Heart left ventricle (tissue), 16 donors: ENCODE results near the gene SH3RF3. TPM values are rescaled to one million over a fixed set of nuclear protein-coding genes. Genes with fewer than 3 reads are reported as not detected.
A peak's percentile ranks its signal among the peaks of the same experiment; 100 is the strongest.

Experiments
- ATAC-seq, 4 donors: fragments of 200-7000 bp; cut with Tn5 transposase; one replicate each; pipeline ENCODE4 v1.9.1; 2020 to 2022; ENCODE audit warnings: moderate library complexity in 4 of 4, mild to moderate bottlenecking in 3 of 4, moderate number of reproducible peaks in 1 of 4
- DNase-seq, 5 donors: peaks; one replicate each; pipeline ENCODE4 v3.0.0-alpha.2; 2020
- H3K27ac ChIP-seq, 12 donors: fragments of 200-600 bp; sonication (generic) in 4 of 12; one replicate each; pipeline versions ENCODE4 v1.5.0 to v1.8.0; 2016 to 2022; ENCODE audit warnings: mild to moderate bottlenecking in 2 of 12
- H3K27me3 ChIP-seq, 9 donors: fragments of 200-600 bp; sonication (generic) in 2 of 9; one replicate each; pipeline versions ENCODE4 v1.5.1 to v1.8.0; 2016 to 2022; ENCODE audit warnings: mild to moderate bottlenecking in 3 of 9
- H3K36me3 ChIP-seq, 9 donors: fragments of 200-600 bp; sonication (generic) in 2 of 9; one replicate each; pipeline versions ENCODE4 v1.5.0 to v1.8.0; 2018 to 2022; ENCODE audit warnings: mild to moderate bottlenecking in 2 of 9
- H3K4me1 ChIP-seq, 12 donors: fragments of 200-600 bp; sonication (generic) in 4 of 12; one replicate each; pipeline versions ENCODE4 v1.5.0 to v1.8.0; 2016 to 2022; ENCODE audit warnings: mild to moderate bottlenecking in 3 of 12
- H3K4me3 ChIP-seq, 12 donors: fragments of 200-600 bp; sonication (generic) in 4 of 12; one replicate each; pipeline versions ENCODE4 v1.5.0 to v1.8.0; 2017 to 2022; ENCODE audit warnings: mild to moderate bottlenecking in 9 of 12, moderate library complexity in 4 of 12
- H3K9me3 ChIP-seq, 12 donors: fragments of 200-600 bp; sonication (generic) in 4 of 12; one replicate each; pipeline versions ENCODE4 v1.5.0 to v1.8.0; 2016 to 2022; ENCODE audit warnings: mild to moderate bottlenecking in 1 of 12
- POLR2A ChIP-seq, 2 donors: fragments of 450-650 bp; IDR thresholded peaks; one replicate each; pipeline ENCODE4 v1.6.1; 2017; ENCODE audit warnings: antibody characterized with exemption in 2 of 2, mild to moderate bottlenecking in 2 of 2, moderate library complexity in 2 of 2
- WGBS, 4 donors: extraction: QIAGEN DNeasy Blood & Tissue Kit in 2 of 4; methylation state at CpG; one replicate each; pipeline versions ENCODE4 v1.1.5 to v1.1.7; 2013 to 2018; 5-methylcytosine and 5-hydroxymethylcytosine counted together
- intact Hi-C, 10 donors: fragments of 100-400 bp; cut with DNase I; formaldehyde crosslinking; loops; one replicate each; pipeline versions ENCODE4 v1.11.1 to v1.14.2; 2022
- polyA plus RNA-seq, 2 donors: library from polyadenylated mRNA; stranded (reverse); fragments of 200-250 nt; gene quantifications; one replicate each; pipeline ENCODE4 v1.2.3, GENCODE V29; 2013
- total RNA-seq, 9 donors: library from RNA; depleted of rRNA in 2 of 9; stranded (reverse); fragments of >200 nt in 2 of 9; fragmentation: NEBNext Ultra II Directional in 3 of 9; extraction: Animal tissue kit (Norgen Biotek cat#: 25700) in 3 of 9; gene quantifications; one replicate each; pipeline versions ENCODE4 v1.1.0 to v1.2.4, GENCODE V29; 2016 to 2023
- TF ChIP-seq, protein P1 (sequence below), 12 donors: fragments of 200-600 bp; sonication (generic) in 4 of 12; IDR thresholded peaks; one replicate each; pipeline versions ENCODE4 v1.5.0 to v1.8.0; 2018 to 2022; ENCODE audit warnings: antibody characterized with exemption in 12 of 12, mild to moderate bottlenecking in 5 of 12
- donor health status: ischemic (EF 13 %, LVEDD 7.1; RV severe dilation, severe dysfunction).
- donor health status: healthy with polysubstance abuse.
- donor health status: DM: no; HTN: yes; CAD: no.
- donor health status: DM: no; HTN: no; CAD: no.
- donor health status: ischemic (EF 25% LVEDD 6.9; RV normal size, moderate dysfunction).
- donor health status: ischemic (EF 25% LVEDD 5.7; RV mildly dilated, moderate dysfunction).
- donor health status: healthy.
- donor health status: DM: yes; HTN: yes; CAD: no.
- donor health status: ischemic (EF 35%, LVEDD 5.7; RV mildly dilated, moderate dysfunction).
- donor health status: nonischemic (EF 11% LVEDD 7.7; RV severe dilation, severe dysfunction).
- donor health status: DM: yes; HTN: yes; CAD: no.
- donor health status: PGD.
- donor health status: ischemic (EF 29% LVEDD 5.4; RV normal size, mild dysfunction).
- donor health status: nonischemic (EF 23%, LVEDD 6.1; RV moderate dilation, normal function).

The SH3RF3 gene
- total and polyA plus RNA-seq, 11 donors = 5.2 to 15.7 (median 7.9) TPM

DNA sequence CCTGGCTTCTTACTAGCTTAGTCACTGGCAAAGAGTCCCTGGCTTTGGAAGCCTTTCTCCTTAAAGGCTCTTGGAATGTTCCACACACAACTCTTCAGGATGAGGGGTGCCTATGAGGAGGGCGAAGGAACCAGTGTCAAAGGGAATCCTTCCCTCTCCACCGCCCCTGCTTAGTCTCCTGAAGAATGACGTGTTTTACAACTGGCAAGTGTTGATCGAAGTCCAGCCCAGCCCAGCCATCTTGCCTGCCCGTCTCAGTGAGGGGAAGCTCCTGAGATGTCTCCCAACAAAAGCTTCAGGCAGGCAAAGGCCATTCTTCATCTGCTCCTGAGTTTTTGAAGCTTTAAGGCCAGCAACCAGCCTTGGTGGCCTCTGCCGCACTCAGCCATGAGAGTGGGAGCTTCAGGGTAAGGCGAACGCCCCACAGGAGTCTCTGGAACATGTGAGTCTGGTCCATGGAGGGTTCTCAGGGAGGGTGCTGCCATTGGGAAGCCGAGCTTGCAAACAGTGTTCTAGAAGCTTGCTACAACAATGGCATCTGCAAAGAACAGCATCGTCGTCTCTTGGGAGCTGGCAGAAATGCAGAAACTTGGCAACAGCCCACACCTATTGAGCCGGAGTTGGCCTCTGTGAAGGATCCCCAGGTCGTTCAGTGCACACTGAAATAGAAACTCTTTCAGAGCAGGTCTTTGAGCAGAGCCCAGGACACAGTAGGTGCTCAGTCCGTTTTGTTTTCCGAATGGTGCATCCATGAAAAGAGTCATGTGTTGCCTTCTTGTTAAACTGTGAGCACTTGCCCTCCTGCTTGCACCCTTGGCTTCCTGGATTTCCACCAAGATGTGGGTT is 264.0 kb downstream of the SH3RF3 start:
- ATAC-seq = peak in 2 of 4 donors; percentile 16 to 40

GRCh38 chr2:109393662-109393972 is 264.6 kb downstream of the SH3RF3 start:
- intact Hi-C loops = loop anchor here in 2 of 10 donors (10.0 kb wide), 1 partner anchor 269 kb away; the partner anchor contains the start of gene SH3RF3 (in 2 of the 2)

More for the DNA sequence above, 264.0 kb downstream of the SH3RF3 start:
- H3K9me3 ChIP-seq = no peaks in the 10 kb centered on the region
- intact Hi-C loops = loop anchor here in 2 of 10 donors (10.0 kb wide), 1 partner anchor 268 kb away; the partner anchor contains the start of gene SH3RF3 (in 2 of the 2)
- no peaks in the 10 kb centered on the region for H3K36me3 ChIP-seq
- DNase-seq = no peak
- no peak overlapping the region for H3K4me3 ChIP-seq
- no peak overlapping the region for H3K27ac ChIP-seq
- H3K4me1 ChIP-seq = peaks cover 0 to 12% (median 0%) of the 10 kb centered on the region in 12 donors
- WGBS, 4 donors = 77 to 86% (median 79%) methylated on average over 13 to 15 of the region's 15 CpGs
- no peaks in the 10 kb centered on the region for H3K27me3 ChIP-seq
- TF ChIP-seq, protein P1, sequence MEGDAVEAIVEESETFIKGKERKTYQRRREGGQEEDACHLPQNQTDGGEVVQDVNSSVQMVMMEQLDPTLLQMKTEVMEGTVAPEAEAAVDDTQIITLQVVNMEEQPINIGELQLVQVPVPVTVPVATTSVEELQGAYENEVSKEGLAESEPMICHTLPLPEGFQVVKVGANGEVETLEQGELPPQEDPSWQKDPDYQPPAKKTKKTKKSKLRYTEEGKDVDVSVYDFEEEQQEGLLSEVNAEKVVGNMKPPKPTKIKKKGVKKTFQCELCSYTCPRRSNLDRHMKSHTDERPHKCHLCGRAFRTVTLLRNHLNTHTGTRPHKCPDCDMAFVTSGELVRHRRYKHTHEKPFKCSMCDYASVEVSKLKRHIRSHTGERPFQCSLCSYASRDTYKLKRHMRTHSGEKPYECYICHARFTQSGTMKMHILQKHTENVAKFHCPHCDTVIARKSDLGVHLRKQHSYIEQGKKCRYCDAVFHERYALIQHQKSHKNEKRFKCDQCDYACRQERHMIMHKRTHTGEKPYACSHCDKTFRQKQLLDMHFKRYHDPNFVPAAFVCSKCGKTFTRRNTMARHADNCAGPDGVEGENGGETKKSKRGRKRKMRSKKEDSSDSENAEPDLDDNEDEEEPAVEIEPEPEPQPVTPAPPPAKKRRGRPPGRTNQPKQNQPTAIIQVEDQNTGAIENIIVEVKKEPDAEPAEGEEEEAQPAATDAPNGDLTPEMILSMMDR (IDR thresholded peaks at IDR 0.05) = no peak

DNA sequence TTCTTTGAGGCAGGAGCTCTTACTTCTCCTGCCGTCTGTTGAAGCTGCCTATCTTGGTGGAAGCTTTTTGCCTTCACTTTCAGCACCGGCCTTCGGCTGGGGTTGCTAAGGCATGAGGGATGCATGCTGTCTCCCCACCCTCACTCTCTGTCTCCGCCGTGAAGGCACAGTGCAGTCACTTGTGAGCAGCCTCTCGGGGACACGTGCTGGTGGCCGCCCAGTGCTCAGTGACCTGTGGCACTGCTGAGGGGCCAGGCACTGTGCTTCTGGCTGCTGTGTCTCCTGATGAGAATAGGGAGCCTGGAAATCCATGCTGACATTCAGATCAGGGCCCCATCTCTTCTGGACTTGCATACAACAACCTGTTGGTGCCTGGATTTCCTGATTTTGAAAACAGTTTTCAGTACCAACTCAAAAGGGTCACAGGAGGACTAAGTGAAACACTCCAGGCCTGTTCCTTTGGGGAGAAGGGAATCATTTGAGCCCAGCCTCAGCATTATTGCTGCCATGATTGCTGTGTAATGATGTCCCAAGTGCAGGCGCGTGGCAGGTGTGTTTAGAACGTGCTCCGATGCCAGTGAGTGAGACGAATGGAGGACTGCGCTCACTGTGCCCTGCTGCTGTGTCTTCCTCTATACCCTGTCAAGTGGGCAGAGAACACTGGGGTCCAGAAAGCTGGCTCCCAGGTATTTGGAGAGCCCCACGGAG is 266.6 kb downstream of the SH3RF3 start:
- H3K4me1 ChIP-seq = peaks cover 0 to 12% (median 0%) of the 10 kb centered on the region in 12 donors
- WGBS, 4 donors = 88 to 90% (median 89%) methylated on average over 15 of the region's 15 CpGs
- no peak for TF ChIP-seq POLR2A (IDR thresholded peaks at IDR 0.05)
- TF ChIP-seq, protein P1 (IDR thresholded peaks at IDR 0.05) = no peak

More at GRCh38 chr2:109393662-109393972, 264.6 kb downstream of the SH3RF3 start:
- Histone ChIP-seq H3K27ac (no peak overlapping the region), H3K4me3 (no peak overlapping the region), H3K4me1 (peaks cover 0 to 12% (median 0%) of the 10 kb centered on the region in 12 donors), H3K36me3 (peaks cover 0 to 2% (median 0%) of the 10 kb centered on the region in 9 donors), H3K9me3 (no peaks in the 10 kb centered on the region), H3K27me3 (no peaks in the 10 kb centered on the region)
- ATAC-seq (no peak), DNase-seq (no peak)
- TF ChIP-seq POLR2A (IDR thresholded peaks at IDR 0.05) = no peak
- TF ChIP-seq, protein P1 (IDR thresholded peaks at IDR 0.05) = no peak
- 90 to 94% (median 93%) methylated on average over 7 of the region's 7 CpGs for WGBS, 4 donors

More for the DNA sequence above, 266.6 kb downstream of the SH3RF3 start:
- H3K27me3 ChIP-seq = no peaks in the 10 kb centered on the region
- intact Hi-C loops = loop anchor here in 3 of 10 donors (5.0 to 10.0 kb wide), 2 partner anchors 268 to 271 kb away; partner anchors contain the start of gene SH3RF3 (in 3 of the 3)
- ATAC-seq (no peak), DNase-seq (no peak)
- no peak overlapping the region for H3K27ac ChIP-seq
- H3K9me3 ChIP-seq = no peaks in the 10 kb centered on the region
- peaks cover 0 to 11% (median 0%) of the 10 kb centered on the region in 9 donors for H3K36me3 ChIP-seq
- H3K4me3 ChIP-seq = no peak overlapping the region
